ENCODE measurements around the gene PDAP1.
"Not testable (repeated sequence)": the region's sequence is repeated elsewhere in the genome, so short reads cannot be mapped to it uniquely, and the experiment has no call there.

PDAP1 gene

GRCh38 chr7:99350641-99351040 is 57.8 kb downstream of the PDAP1 start:
- not testable (repeated sequence) for DNase-seq (ENCODE audit: low spot score)

All from AG08396 (cell line).